Natural killer cell (primary cell): ENCODE measurements around the gene C9orf57. TPM values are rescaled to one million over a fixed set of nuclear protein-coding genes. Genes with fewer than 3 reads are reported as not detected.
A peak's percentile ranks its signal among the peaks of the same experiment; 100 is the strongest.

Experiments used
- ATAC-seq, 3 donors: fragments of 150-1000 bp in 2 of 3; fragments of 200-7000 bp in 1 of 3; cut with Tn5 transposase; 1 replicate in 1 of 3; 2 replicates in 2 of 3; pipeline ENCODE4 v1.10.0; 2021; ENCODE audit warnings: mild to moderate bottlenecking in 2 of 3, moderate library complexity in 2 of 3
- DNase-seq, 2 donors: peaks; one replicate each; pipeline versions ENCODE4 v3.0.0 to v3.0.0-alpha.2; 2013 to 2021; ENCODE audit warnings: mixed read lengths in 1 of 2
- H3K27ac ChIP-seq: one replicate; pipeline ENCODE4 v1.5.1; 2013; ENCODE audit warnings: mild to moderate bottlenecking, low read length
- H3K27me3 ChIP-seq: one replicate; pipeline ENCODE4 v1.6.1; 2013; ENCODE audit warnings: low read length; ENCODE audit not compliant: control insufficient read depth, insufficient read depth
- H3K36me3 ChIP-seq: one replicate; pipeline ENCODE4 v1.6.1; 2013; ENCODE audit warnings: low read length; ENCODE audit not compliant: control insufficient read depth, insufficient read depth
- H3K4me1 ChIP-seq: one replicate; pipeline ENCODE4 v1.6.1; 2013; ENCODE audit warnings: low read length; ENCODE audit not compliant: control insufficient read depth, insufficient read depth
- H3K4me3 ChIP-seq: one replicate; pipeline ENCODE4 v1.5.1; 2013; ENCODE audit warnings: low read length
- H3K9me3 ChIP-seq: one replicate; pipeline ENCODE4 v1.6.1; 2013; ENCODE audit warnings: low read length; ENCODE audit not compliant: control insufficient read depth, insufficient read depth
- H3K27ac Mint-ChIP-seq, 2 donors: one replicate each; pipeline ENCODE4 v1.8.0; 2022; ENCODE audit warnings: mild to moderate bottlenecking in 2 of 2, mixed read lengths in 2 of 2, moderate library complexity in 1 of 2
- H3K27me3 Mint-ChIP-seq, 2 donors: one replicate each; pipeline ENCODE4 v1.8.0; 2022; ENCODE audit warnings: low read depth in 2 of 2, mixed read lengths in 2 of 2
- H3K36me3 Mint-ChIP-seq: one replicate; pipeline ENCODE4 v1.8.0; 2022; ENCODE audit warnings: mixed read lengths
- H3K4me1 Mint-ChIP-seq, 2 donors: one replicate each; pipeline ENCODE4 v1.8.0; 2022; ENCODE audit warnings: mixed read lengths in 2 of 2
- H3K4me3 Mint-ChIP-seq: one replicate; pipeline ENCODE4 v1.8.0; 2022; ENCODE audit warnings: mild to moderate bottlenecking, moderate library complexity, mixed read lengths
- H3K9me3 Mint-ChIP-seq, 2 donors: one replicate each; pipeline ENCODE4 v1.8.0; 2022; ENCODE audit warnings: mixed read lengths in 2 of 2
- WGBS: methylation state at CpG from one replicate; pipeline ENCODE4 v1.1.7; 2013; ENCODE audit warnings: missing lambda C conversion rate; ENCODE audit not compliant: insufficient coverage; 5-methylcytosine and 5-hydroxymethylcytosine counted together
- intact Hi-C: fragments of 100-400 bp; cut with micrococcal nuclease; formaldehyde crosslinking; loops from one replicate; pipeline ENCODE4 v1.14.2; 2022
- total RNA-seq, 4 donors: library from RNA; stranded (reverse); fragments of 120-200 nt in 1 of 4; gene quantifications; one replicate each; pipeline versions ENCODE4 v1.2.3 to v1.2.4, GENCODE V29; 2013 to 2022
- TF ChIP-seq, protein P1 (sequence below): fragments of 200-600 bp; IDR thresholded peaks from one replicate; pipeline ENCODE4 v1.8.0; 2022; ENCODE audit warnings: antibody characterized with exemption

Gene C9orf57
- total RNA-seq, 3 donors from 2014 or later (not counting 1 experiment from before 2014, with no cell fraction given), result not detected

- no peak overlapping the region for H3K27ac ChIP-seq
- no peaks in the 10 kb centered on the region for H3K36me3 ChIP-seq
- Mint-ChIP-seq H3K4me1 (peaks cover 6% of the 10 kb centered on the region in 2 donors), H3K27ac (no peak overlapping the region), H3K36me3 (no peaks in the 10 kb centered on the region), H3K9me3 (no peaks in the 10 kb centered on the region), H3K27me3 (peaks cover 18 to 20% of the 10 kb centered on the region in 2 donors), H3K4me3 (no peak overlapping the region)
- intact Hi-C loops, result no loop called here
- TF ChIP-seq, protein P1, sequence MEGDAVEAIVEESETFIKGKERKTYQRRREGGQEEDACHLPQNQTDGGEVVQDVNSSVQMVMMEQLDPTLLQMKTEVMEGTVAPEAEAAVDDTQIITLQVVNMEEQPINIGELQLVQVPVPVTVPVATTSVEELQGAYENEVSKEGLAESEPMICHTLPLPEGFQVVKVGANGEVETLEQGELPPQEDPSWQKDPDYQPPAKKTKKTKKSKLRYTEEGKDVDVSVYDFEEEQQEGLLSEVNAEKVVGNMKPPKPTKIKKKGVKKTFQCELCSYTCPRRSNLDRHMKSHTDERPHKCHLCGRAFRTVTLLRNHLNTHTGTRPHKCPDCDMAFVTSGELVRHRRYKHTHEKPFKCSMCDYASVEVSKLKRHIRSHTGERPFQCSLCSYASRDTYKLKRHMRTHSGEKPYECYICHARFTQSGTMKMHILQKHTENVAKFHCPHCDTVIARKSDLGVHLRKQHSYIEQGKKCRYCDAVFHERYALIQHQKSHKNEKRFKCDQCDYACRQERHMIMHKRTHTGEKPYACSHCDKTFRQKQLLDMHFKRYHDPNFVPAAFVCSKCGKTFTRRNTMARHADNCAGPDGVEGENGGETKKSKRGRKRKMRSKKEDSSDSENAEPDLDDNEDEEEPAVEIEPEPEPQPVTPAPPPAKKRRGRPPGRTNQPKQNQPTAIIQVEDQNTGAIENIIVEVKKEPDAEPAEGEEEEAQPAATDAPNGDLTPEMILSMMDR, result no peak
- no peaks in the 10 kb centered on the region for H3K9me3 ChIP-seq
- DNase-seq, result no peak
- ATAC-seq, result no peak
- no peaks in the 10 kb centered on the region for H3K27me3 ChIP-seq
- H3K4me1 ChIP-seq, result peaks cover 3% of the 10 kb centered on the region
- 88% methylated on average over 2 of the region's 2 CpGs for WGBS
- H3K4me3 ChIP-seq, result no peak overlapping the region
Observed at GRCh38 chr9:72043576-72043975, 16.8 kb downstream of the C9orf57 start.

DNA sequence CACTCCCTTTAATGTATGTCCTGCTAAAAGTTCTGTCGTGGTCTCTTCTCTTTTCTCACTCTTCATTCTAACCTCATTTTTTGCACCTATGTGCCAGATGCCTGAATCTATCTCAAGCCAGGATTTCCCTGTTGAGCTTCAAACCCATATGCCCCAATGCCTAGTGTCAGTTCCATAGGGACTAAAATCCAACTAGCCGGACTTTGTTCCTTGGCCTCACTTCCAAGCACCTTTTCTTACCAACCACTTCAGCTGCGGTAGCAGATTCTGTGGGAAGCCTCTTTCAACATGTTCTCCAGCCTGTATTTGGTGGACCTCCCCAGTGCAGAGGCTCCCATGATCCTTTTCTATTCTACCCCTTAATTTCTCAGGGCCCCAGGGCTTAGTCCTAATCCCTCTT lies 17.5 kb downstream of the C9orf57 start:
- intact Hi-C loops, result no loop called here
- Histone ChIP-seq H3K36me3 (no peaks in the 10 kb centered on the region), H3K27me3 (no peaks in the 10 kb centered on the region), H3K9me3 (no peaks in the 10 kb centered on the region), H3K4me1 (peaks cover 3% of the 10 kb centered on the region), H3K27ac (no peak overlapping the region), H3K4me3 (no peak overlapping the region)
- DNase-seq (no peak), ATAC-seq (no peak)
- Mint-ChIP-seq H3K27ac (no peak overlapping the region), H3K36me3 (no peaks in the 10 kb centered on the region), H3K4me3 (no peak overlapping the region), H3K9me3 (no peaks in the 10 kb centered on the region), H3K27me3 (peaks cover 18 to 20% of the 10 kb centered on the region in 2 donors), H3K4me1 (peaks cover 6% of the 10 kb centered on the region in 2 donors)
- 86% methylated on average over 3 of the region's 3 CpGs for WGBS
- TF ChIP-seq, protein P1, result no peak

DNA sequence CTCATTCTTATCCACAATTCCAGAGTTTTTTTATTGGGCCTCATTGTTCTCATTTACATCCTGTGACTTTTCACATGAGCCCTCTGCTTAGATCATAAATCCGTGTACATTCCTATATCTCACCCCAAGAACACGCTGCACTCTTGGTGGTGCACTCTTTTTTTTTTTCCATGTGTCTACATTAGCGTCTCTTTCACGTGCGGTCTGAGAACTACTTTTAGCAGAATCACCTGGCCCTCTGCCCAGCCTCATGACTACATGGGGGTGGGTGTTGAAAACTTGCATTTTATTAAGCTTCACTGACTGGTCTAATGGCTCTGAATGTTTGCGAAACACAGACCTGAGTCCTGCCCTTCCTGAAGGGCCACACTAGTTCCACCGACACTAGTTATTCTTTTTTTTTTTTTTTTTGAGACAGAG lies 18.6 kb downstream of the C9orf57 start:
- intact Hi-C loops, result no loop called here
- H3K27me3 Mint-ChIP-seq, result peaks cover 20 to 23% of the 10 kb centered on the region in 2 donors
- H3K36me3 Mint-ChIP-seq, result no peaks in the 10 kb centered on the region
- Histone ChIP-seq H3K27me3 (no peaks in the 10 kb centered on the region), H3K9me3 (no peaks in the 10 kb centered on the region), H3K4me3 (no peak overlapping the region), H3K27ac (no peak overlapping the region), H3K4me1 (peaks cover 3% of the 10 kb centered on the region), H3K36me3 (no peaks in the 10 kb centered on the region)
- peaks cover 6% of the 10 kb centered on the region in 2 donors for H3K4me1 Mint-ChIP-seq
- H3K27ac Mint-ChIP-seq, result no peak overlapping the region
- TF ChIP-seq, protein P1, result no peak
- H3K4me3 Mint-ChIP-seq, result no peak overlapping the region
- no peaks in the 10 kb centered on the region for H3K9me3 Mint-ChIP-seq
- DNase-seq (no peak), ATAC-seq (peak in 1 of 3 donors; percentile 9)
- 8% methylated on average over 7 of the region's 7 CpGs for WGBS

GRCh38 chr9:72041369-72041768 lies 19.0 kb downstream of the C9orf57 start:
- H3K27me3 ChIP-seq, result no peaks in the 10 kb centered on the region
- intact Hi-C loops, result no loop called here
- Mint-ChIP-seq H3K4me1 (peaks cover 6% of the 10 kb centered on the region in 2 donors), H3K4me3 (no peak overlapping the region), H3K9me3 (no peaks in the 10 kb centered on the region), H3K27ac (no peak overlapping the region), H3K36me3 (no peaks in the 10 kb centered on the region), H3K27me3 (peaks cover 20 to 23% of the 10 kb centered on the region in 2 donors)
- ATAC-seq (no peak), DNase-seq (no peak)
- H3K4me3 ChIP-seq, result no peak overlapping the region
- no peak overlapping the region for H3K27ac ChIP-seq
- TF ChIP-seq, protein P1, result no peak
- H3K4me1 ChIP-seq, result peaks cover 3% of the 10 kb centered on the region
- H3K36me3 ChIP-seq, result no peaks in the 10 kb centered on the region
- no peaks in the 10 kb centered on the region for H3K9me3 ChIP-seq
- WGBS, result 88% methylated on average over 2 of the region's 3 CpGs
